ENCODE data around the gene BOK.

The BOK gene

GRCh38 chr2:241582328-241582727 lies 23.8 kb downstream of the BOK start:
- no peak overlapping the region for H2AFZ ChIP-seq (ENCODE audit: low read depth, low read length)
- peaks cover 12% of the 10 kb centered on the region for H3K9me3 ChIP-seq (ENCODE audit: insufficient read depth, low read length, severe bottlenecking)

GRCh38 chr2:241582806-241583205 lies 24.3 kb downstream of the BOK start:
- Histone ChIP-seq H3K27ac (ENCODE audit: low read length) (no peak overlapping the region), H4K20me1 (ENCODE audit: insufficient read depth, low read length) (no peaks in the 10 kb centered on the region), H3K4me1 (ENCODE audit: insufficient read depth, low read length) (no peaks in the 10 kb centered on the region), H3K36me3 (ENCODE audit: insufficient read depth, low read length) (peaks cover 57% of the 10 kb centered on the region), H3K4me2 (ENCODE audit: insufficient read depth, low read length) (no peak overlapping the region), H3K4me3 (ENCODE audit: low read depth in 1 of 2, low read length in 2 of 2) (no peak overlapping the region), H3K9ac (ENCODE audit: low read depth, low read length) (no peak overlapping the region), H3K27me3 (ENCODE audit: insufficient read depth, low read length, poor library complexity) (no peaks in the 10 kb centered on the region), H3K79me2 (ENCODE audit: insufficient read depth, low read length) (no peaks in the 10 kb centered on the region; the same call in 1 of the 2 replicates), H3K9me3 (ENCODE audit: insufficient read depth, low read length, severe bottlenecking) (peaks cover 15% of the 10 kb centered on the region), H2AFZ (ENCODE audit: low read depth, low read length) (no peak overlapping the region)
- no peak for ATAC-seq (ENCODE audit: insufficient read depth, low read depth)
- no peak for DNase-seq
- TF ChIP-seq CTCF (IDR thresholded peaks at IDR 0.05; ENCODE audit: borderline replicate concordance, extremely low read depth, low read length, poor library complexity, severe bottlenecking) (no peak), EZH2 (IDR thresholded peaks at IDR 0.05; ENCODE audit: borderline replicate concordance, low read depth, low read length, severe bottlenecking) (no peak)

More at GRCh38 chr2:241582328-241582727, 23.8 kb downstream of the BOK start:
- no peak overlapping the region for H3K4me3 ChIP-seq (ENCODE audit: low read depth in 1 of 2, low read length in 2 of 2)
- H3K4me1 ChIP-seq (ENCODE audit: insufficient read depth, low read length): no peaks in the 10 kb centered on the region
- H3K27ac ChIP-seq (ENCODE audit: low read length): no peak overlapping the region
- no peak for DNase-seq
- no peaks in the 10 kb centered on the region for H4K20me1 ChIP-seq (ENCODE audit: insufficient read depth, low read length)
- H3K36me3 ChIP-seq (ENCODE audit: insufficient read depth, low read length): peaks cover 56% of the 10 kb centered on the region
- TF ChIP-seq EZH2 (IDR thresholded peaks at IDR 0.05; ENCODE audit: borderline replicate concordance, low read depth, low read length, severe bottlenecking): no peak
- no peak for TF ChIP-seq CTCF (IDR thresholded peaks at IDR 0.05; ENCODE audit: borderline replicate concordance, extremely low read depth, low read length, poor library complexity, severe bottlenecking)
- no peaks in the 10 kb centered on the region; the same call in 1 of the 2 replicates for H3K79me2 ChIP-seq (ENCODE audit: insufficient read depth, low read length)
- no peaks in the 10 kb centered on the region for H3K27me3 ChIP-seq (ENCODE audit: insufficient read depth, low read length, poor library complexity)
- H3K9ac ChIP-seq (ENCODE audit: low read depth, low read length): no peak overlapping the region
- H3K4me2 ChIP-seq (ENCODE audit: insufficient read depth, low read length): no peak overlapping the region
- ATAC-seq (ENCODE audit: insufficient read depth, low read depth): no peak

- peaks cover 25% of the 10 kb centered on the region for H3K9me3 ChIP-seq (ENCODE audit: insufficient read depth, low read length, severe bottlenecking)
- no peak overlapping the region for H2AFZ ChIP-seq (ENCODE audit: low read depth, low read length)
- peaks cover 71% of the 10 kb centered on the region for H3K36me3 ChIP-seq (ENCODE audit: insufficient read depth, low read length)
- no peak for TF ChIP-seq EZH2 (IDR thresholded peaks at IDR 0.05; ENCODE audit: borderline replicate concordance, low read depth, low read length, severe bottlenecking)
- no peak for TF ChIP-seq CTCF (IDR thresholded peaks at IDR 0.05; ENCODE audit: borderline replicate concordance, extremely low read depth, low read length, poor library complexity, severe bottlenecking)
- H3K9ac ChIP-seq (ENCODE audit: low read depth, low read length): no peak overlapping the region
- no peaks in the 10 kb centered on the region for H3K4me1 ChIP-seq (ENCODE audit: insufficient read depth, low read length)
- no peak overlapping the region for H3K4me2 ChIP-seq (ENCODE audit: insufficient read depth, low read length)
- H4K20me1 ChIP-seq (ENCODE audit: insufficient read depth, low read length): no peaks in the 10 kb centered on the region
- H3K27me3 ChIP-seq (ENCODE audit: insufficient read depth, low read length, poor library complexity): no peaks in the 10 kb centered on the region
- DNase-seq (no peak), ATAC-seq (ENCODE audit: insufficient read depth, low read depth) (no peak)
- H3K4me3 ChIP-seq (ENCODE audit: low read depth in 1 of 2, low read length in 2 of 2): no peak overlapping the region
- H3K27ac ChIP-seq (ENCODE audit: low read length): no peak overlapping the region
- no peaks in the 10 kb centered on the region; the same call in 1 of the 2 replicates for H3K79me2 ChIP-seq (ENCODE audit: insufficient read depth, low read length)
Observed at GRCh38 chr2:241584436-241584835, 25.9 kb downstream of the BOK start.
